Measurements from ENCODE around the gene MS4A18. TPM values are rescaled to one million over a fixed set of nuclear protein-coding genes. Genes with fewer than 3 reads are reported as not detected.

MS4A18 gene
- total RNA-seq, 2 donors from 2014 or later: not detected

DNA sequence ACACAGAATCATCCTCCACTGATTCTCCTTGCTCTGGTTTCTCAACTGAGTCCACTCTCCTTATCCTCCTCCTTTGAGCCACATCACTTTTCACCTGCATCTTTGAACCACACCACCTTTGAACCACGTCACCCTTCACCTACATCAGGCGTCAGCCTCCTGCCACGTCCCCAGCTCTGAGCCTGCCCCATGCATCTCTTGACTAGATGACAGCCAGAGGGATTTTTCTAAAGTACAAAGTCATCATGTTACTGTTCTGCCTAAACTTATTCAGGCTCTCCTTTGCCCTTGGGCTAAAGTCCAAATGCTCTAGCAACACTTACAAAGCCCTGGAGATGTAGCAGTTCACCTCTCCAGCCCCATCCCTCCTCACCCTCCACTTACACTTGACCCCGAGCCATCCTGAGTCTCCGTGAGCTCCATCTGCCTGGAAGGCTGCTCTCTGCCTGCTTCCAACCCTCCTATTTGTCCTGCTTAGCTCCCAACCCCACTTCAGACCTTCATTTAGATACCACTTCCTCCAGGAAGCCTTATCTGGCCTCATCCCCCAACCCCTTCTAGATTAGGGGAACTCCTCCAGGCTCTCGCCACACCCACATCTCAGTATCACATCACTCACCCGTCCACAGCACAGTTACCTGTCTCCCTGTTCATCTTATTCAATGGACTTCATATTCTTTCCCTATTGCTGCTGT, 56.9 kb downstream of the MS4A18 start:
- no peak for ATAC-seq (replicated peaks)
- no peak overlapping the region for H3K4me3 Mint-ChIP-seq
- no peaks in the 10 kb centered on the region for H3K27me3 Mint-ChIP-seq
- H3K36me3 Mint-ChIP-seq (ENCODE audit: low read depth): no peaks in the 10 kb centered on the region
- H3K4me1 Mint-ChIP-seq: no peaks in the 10 kb centered on the region
- no peak overlapping the region for H3K27ac Mint-ChIP-seq
- H3K9me3 Mint-ChIP-seq: no peaks in the 10 kb centered on the region

DNA sequence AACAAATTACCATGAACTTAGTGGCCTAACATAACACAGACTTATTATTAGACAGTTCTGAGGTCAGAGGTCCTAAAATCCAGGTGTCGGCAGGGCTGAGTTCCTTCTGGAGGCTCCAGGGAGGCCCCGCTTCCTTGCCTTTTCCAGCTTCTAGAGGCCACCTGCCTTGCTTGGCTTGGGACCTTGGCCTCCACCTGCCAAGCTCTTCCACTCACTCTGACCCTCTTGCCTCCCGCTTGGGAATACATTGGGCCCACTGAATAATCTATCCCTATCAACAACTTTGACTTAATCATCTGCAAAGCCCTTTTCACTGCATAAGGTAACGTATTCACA, 57.4 kb downstream of the MS4A18 start:
- H3K27ac Mint-ChIP-seq: no peak overlapping the region
- H3K9me3 Mint-ChIP-seq: no peaks in the 10 kb centered on the region
- no peak for ATAC-seq (replicated peaks)
- H3K36me3 Mint-ChIP-seq (ENCODE audit: low read depth): no peaks in the 10 kb centered on the region
- no peaks in the 10 kb centered on the region for H3K27me3 Mint-ChIP-seq
- no peaks in the 10 kb centered on the region for H3K4me1 Mint-ChIP-seq
- H3K4me3 Mint-ChIP-seq: no peak overlapping the region

DNA sequence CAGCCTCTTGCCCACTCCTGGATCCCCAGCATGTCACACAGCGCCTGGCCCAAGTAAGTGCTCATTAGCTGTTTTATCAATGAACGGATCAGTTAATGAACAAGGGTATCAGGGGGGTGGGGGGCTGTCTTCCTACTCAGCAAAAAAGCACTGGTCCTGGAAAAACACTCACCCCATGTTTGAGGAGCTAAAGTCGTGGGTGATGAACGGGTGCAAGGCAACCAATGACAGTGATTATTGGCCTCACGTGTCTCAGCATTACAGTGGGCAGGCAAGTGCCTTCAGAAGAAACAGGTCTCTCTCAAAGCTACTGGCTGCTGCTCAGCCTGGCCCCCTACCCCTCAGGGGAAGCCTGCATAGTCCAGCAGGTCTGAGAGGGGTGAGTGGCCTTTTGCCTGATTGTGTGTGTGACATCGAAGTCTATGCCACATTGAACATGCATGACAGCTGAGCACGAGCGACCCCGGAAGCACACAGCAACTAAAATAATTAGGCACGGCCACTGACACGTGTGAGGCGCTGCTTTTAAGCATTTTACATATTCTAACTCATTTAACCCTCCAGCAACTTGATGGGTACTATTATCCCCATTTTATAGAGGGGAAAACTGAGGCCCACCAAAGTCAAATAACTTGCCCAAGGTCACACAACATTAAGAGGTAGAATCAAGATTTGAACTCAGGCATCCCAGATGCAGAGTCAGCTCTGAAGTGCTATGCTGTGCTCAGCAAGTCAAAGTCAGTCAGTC, 58.0 kb downstream of the MS4A18 start:
- Mint-ChIP-seq H3K4me1 (no peaks in the 10 kb centered on the region), H3K27ac (no peak overlapping the region), H3K27me3 (no peaks in the 10 kb centered on the region), H3K4me3 (no peak overlapping the region), H3K36me3 (ENCODE audit: low read depth) (no peaks in the 10 kb centered on the region), H3K9me3 (no peaks in the 10 kb centered on the region)
- no peak for ATAC-seq (replicated peaks)

DNA sequence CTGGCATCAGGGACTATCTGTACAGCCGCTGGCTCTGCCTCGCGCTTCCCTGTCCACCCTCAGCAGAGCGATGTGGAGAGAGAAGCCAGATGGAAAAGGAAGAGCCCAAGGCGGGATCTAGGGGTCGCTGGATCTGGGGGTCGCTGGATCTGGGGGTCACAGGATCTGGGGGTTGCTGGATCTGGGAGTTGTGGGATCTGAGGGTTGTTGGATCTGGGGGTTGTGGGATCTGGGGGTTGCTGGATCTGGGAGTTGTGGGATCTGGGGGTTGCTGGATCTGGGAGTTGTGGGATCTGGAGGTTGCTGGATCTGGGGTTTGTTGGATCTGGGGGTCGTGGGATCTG, 58.6 kb downstream of the MS4A18 start:
- H3K36me3 Mint-ChIP-seq (ENCODE audit: low read depth): no peaks in the 10 kb centered on the region
- H3K27me3 Mint-ChIP-seq: no peaks in the 10 kb centered on the region
- H3K27ac Mint-ChIP-seq: no peak overlapping the region
- ATAC-seq (replicated peaks): no peak
- no peak overlapping the region for H3K4me3 Mint-ChIP-seq
- H3K4me1 Mint-ChIP-seq: no peaks in the 10 kb centered on the region
- H3K9me3 Mint-ChIP-seq: no peaks in the 10 kb centered on the region

GRCh38 chr11:60783911-60784310, 59.4 kb downstream of the MS4A18 start:
- Mint-ChIP-seq H3K36me3 (ENCODE audit: low read depth) (no peaks in the 10 kb centered on the region), H3K4me1 (no peaks in the 10 kb centered on the region), H3K9me3 (no peaks in the 10 kb centered on the region), H3K27ac (no peak overlapping the region), H3K4me3 (no peak overlapping the region), H3K27me3 (no peaks in the 10 kb centered on the region)
- ATAC-seq (replicated peaks): no peak

- Mint-ChIP-seq H3K36me3 (ENCODE audit: low read depth) (no peaks in the 10 kb centered on the region), H3K27ac (no peak within 1 kb of the TSS), H3K9me3 (no peaks in the 10 kb centered on the region), H3K4me1 (no peaks in the 10 kb centered on the region), H3K27me3 (no peaks in the 10 kb centered on the region), H3K4me3 (no peak within 1 kb of the TSS)
- ATAC-seq (replicated peaks): no peak
Measured at GRCh38 chr11:60785136-60785535, 60.6 kb downstream of the MS4A18 start, which contains the start of gene MS4A10. MS4A10 (plus strand) TSS chr11:60785333; CDS start chr11:60790336, 5,003 bp downstream.

DNA sequence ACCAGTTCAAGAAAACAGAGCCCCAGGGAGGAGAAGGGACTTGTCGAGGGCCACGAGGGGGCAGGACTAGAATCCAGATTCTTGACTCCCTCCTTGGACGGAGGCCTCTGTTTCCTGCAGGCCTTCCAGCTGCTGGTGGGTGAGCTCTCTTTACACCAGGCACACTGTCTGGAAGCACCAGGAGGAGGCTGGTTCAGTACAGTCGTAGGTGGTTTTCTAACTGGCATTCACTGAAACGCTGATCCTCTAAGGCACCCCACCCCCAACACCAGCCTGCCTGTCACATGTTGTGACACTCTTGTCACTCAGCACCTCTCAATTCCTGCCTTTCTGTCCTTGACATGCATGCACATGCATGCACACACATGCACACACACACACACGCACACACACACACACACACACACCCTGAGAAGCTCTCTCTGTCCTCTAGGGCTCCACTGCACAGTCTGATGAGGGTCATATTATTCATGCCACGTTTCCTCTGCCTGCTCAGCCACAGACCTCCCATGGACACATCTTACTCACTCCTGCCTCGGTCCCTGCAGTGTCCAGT, 61.4 kb downstream of the MS4A18 start:
- Mint-ChIP-seq H3K27me3 (no peaks in the 10 kb centered on the region), H3K4me3 (no peak overlapping the region), H3K27ac (no peak overlapping the region), H3K4me1 (no peaks in the 10 kb centered on the region), H3K36me3 (ENCODE audit: low read depth) (no peaks in the 10 kb centered on the region), H3K9me3 (no peaks in the 10 kb centered on the region)
- no peak for ATAC-seq (replicated peaks)

DNA sequence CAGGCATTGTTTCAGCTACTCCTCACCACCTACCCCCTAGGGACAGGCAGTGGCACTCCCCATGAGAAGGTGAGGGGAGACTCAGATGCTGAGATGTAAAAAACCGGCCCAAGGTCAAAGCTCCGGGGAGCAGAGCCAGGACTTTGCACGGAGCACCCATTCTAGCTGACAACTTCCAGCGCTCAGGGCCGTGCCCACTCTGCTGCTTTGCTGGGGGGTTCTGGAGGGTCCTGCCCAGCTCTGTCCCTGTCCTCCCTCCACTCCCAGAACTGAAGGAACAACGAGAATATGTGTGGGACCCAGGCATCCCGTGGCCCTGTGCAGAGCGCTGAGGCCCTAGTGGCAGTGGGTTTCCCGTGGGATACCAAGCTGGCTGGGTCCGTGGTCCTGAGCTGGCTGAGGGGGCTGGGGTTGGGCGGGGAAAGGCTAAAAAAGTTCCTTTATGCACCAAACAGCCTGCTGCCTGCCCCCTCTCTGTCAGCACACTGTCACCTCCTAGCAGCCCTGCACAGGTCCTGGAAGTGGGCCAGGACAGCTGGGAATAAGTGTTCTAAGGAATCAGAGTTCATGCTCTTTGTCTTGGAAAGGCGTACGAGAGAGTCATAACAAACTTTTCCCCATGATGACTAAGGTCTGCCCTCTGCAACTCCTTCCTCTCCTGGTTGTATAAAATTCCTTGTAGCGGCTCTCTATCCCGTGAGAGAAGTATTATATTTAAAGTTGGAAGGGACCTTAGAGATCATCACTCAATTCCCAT, 62.5 kb downstream of the MS4A18 start:
- Mint-ChIP-seq H3K4me1 (no peaks in the 10 kb centered on the region), H3K27me3 (no peaks in the 10 kb centered on the region), H3K36me3 (ENCODE audit: low read depth) (no peaks in the 10 kb centered on the region), H3K9me3 (no peaks in the 10 kb centered on the region), H3K27ac (no peak overlapping the region), H3K4me3 (no peak overlapping the region)
- no peak for ATAC-seq (replicated peaks)

- H3K27me3 Mint-ChIP-seq: no peaks in the 10 kb centered on the region
- no peak overlapping the region for H3K27ac Mint-ChIP-seq
- H3K36me3 Mint-ChIP-seq (ENCODE audit: low read depth): no peaks in the 10 kb centered on the region
- no peaks in the 10 kb centered on the region for H3K9me3 Mint-ChIP-seq
- no peak for ATAC-seq (replicated peaks)
- H3K4me3 Mint-ChIP-seq: no peak overlapping the region
- H3K4me1 Mint-ChIP-seq: no peaks in the 10 kb centered on the region
Measured at GRCh38 chr11:60788401-60789125, 64.0 kb downstream of the MS4A18 start.

GRCh38 chr11:60790726-60791125, 66.2 kb downstream of the MS4A18 start:
- no peak for ATAC-seq (replicated peaks)
- Mint-ChIP-seq H3K27ac (no peak overlapping the region), H3K4me3 (no peak overlapping the region), H3K9me3 (no peaks in the 10 kb centered on the region), H3K4me1 (no peaks in the 10 kb centered on the region), H3K36me3 (ENCODE audit: low read depth) (no peaks in the 10 kb centered on the region), H3K27me3 (no peaks in the 10 kb centered on the region)

DNA sequence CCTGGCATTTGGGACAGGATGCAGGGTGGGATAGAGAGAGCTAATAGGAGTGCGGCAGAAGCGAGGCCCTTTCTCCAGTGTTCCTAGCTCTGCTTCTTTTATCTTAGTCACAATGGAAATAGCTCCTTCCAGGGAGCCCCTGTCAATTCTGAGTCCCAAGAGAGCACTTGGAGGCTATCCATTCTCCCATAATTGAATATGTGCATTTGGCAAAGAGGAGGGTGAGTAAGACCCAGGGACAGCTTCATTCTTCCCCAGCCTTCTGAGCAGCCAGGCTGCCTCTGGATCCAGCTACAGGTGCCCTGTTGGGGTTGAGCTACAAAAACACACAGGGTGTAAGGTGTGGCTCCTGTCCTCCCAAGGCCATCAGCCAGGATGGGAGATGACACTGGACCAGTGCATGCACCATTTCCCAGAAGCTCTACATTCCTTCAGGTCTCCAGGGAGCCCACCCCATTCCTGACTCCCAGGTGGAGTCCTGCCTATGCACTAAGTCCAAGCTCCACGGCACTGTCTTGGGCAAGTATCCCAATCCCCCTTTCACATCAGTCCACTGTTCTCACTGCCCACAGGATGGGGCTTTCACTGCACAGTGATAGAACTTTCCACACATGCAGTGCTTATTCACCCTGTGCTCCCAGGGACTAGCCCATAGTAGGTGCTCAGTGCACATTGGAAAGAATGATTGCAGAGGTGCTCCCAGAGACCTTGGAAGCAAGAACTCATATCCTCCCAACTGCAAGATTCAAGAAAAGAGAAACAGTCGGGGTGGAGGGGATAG, 66.8 kb downstream of the MS4A18 start:
- Mint-ChIP-seq H3K36me3 (ENCODE audit: low read depth) (no peaks in the 10 kb centered on the region), H3K4me3 (no peak overlapping the region), H3K4me1 (no peaks in the 10 kb centered on the region), H3K27ac (no peak overlapping the region), H3K27me3 (no peaks in the 10 kb centered on the region), H3K9me3 (no peaks in the 10 kb centered on the region)
- no peak for ATAC-seq (replicated peaks)

DNA sequence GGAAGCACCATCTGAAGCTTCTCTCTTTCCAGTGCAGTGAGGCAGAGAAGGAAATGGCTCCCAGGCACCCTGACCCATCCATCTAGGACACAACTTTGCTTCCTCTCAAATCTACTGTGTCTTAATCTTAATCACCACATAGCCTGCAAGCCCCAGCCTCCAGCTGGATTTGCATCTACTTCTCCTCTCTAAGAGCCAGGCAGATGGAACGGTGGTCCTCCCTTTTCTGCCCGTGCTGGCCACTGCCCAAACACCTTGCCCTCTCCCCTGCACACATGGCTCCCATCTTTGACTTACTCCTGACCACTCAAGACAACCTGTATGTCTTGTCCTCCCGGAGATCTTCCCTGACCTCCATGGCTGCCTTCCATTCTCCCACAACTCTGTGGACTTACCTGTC, 68.0 kb downstream of the MS4A18 start:
- H3K4me1 Mint-ChIP-seq: no peaks in the 10 kb centered on the region
- no peak for ATAC-seq (replicated peaks)
- H3K27ac Mint-ChIP-seq: no peak overlapping the region
- no peaks in the 10 kb centered on the region for H3K9me3 Mint-ChIP-seq
- H3K4me3 Mint-ChIP-seq: no peak overlapping the region
- no peaks in the 10 kb centered on the region for H3K36me3 Mint-ChIP-seq (ENCODE audit: low read depth)
- H3K27me3 Mint-ChIP-seq: no peaks in the 10 kb centered on the region

All from activated T-helper 17 cell treated with anti-CD3 and anti-CD28 coated beads, Interleukin-2, amount 50 U/mL, for 72 hours (primary cell).